ENCODE data around the gene UBTFL1.

- no peak for TF ChIP-seq ZNF232 (CRISPR knock-in tag; IDR thresholded peaks at IDR 0.05)
- no peak for TF ChIP-seq GABPB1 (CRISPR knock-in tag; IDR thresholded peaks at IDR 0.05)
- no peak for TF ChIP-seq MAX (CRISPR knock-in tag; IDR thresholded peaks at IDR 0.05)
- no peak for TF ChIP-seq ESRRA (CRISPR knock-in tag; IDR thresholded peaks at IDR 0.05; ENCODE audit: borderline replicate concordance)
- no peak for TF ChIP-seq CTCF (IDR thresholded peaks at IDR 0.05)
- no peak for TF ChIP-seq STAT6 (CRISPR knock-in tag; conservative IDR thresholded peaks at IDR 0.05; ENCODE audit: low read depth)
These were observed 38.6 kb downstream of the UBTFL1 start for GRCh38 chr11:90124371-90124770.

Measured in WTC11 (cell line).